Right ventricle myocardium inferior (tissue), 1 donor: Measurements from ENCODE around the gene CAMTA1. TPM values are rescaled to one million over a fixed set of nuclear protein-coding genes. Genes with fewer than 3 reads are reported as not detected.
A peak's percentile ranks its signal among the peaks of the same experiment; 100 is the strongest.
"Not testable (repeated sequence)": the region's sequence is repeated elsewhere in the genome, so short reads cannot be mapped to it uniquely, and the experiment has no call there.

ENCODE experiments used
- ATAC-seq: fragments of 200-7000 bp; cut with Tn5 transposase; one replicate; pipeline ENCODE4 v1.9.1; 2020; ENCODE audit warnings: mild to moderate bottlenecking, moderate library complexity
- DNase-seq: peaks from one replicate; pipeline ENCODE4 v3.0.0; 2021; ENCODE audit errors: missing footprints
- intact Hi-C: fragments of 100-400 bp; cut with DNase I; formaldehyde crosslinking; loops from one replicate; pipeline ENCODE4 v1.11.0; 2022
- total RNA-seq: library from RNA; stranded (reverse); fragmentation: NEBNext Ultra II Directional; extraction: Animal tissue kit (Norgen Biotek cat#: 25700); gene quantifications from one replicate; pipeline ENCODE4 v1.2.1, GENCODE V29; 2021
- donor health status: DM: no; HTN: yes; CAD: no; lungs with severe emphysema.

CAMTA1 gene
- total RNA-seq, 1 donor from 2014 or later, result 159 TPM

DNA sequence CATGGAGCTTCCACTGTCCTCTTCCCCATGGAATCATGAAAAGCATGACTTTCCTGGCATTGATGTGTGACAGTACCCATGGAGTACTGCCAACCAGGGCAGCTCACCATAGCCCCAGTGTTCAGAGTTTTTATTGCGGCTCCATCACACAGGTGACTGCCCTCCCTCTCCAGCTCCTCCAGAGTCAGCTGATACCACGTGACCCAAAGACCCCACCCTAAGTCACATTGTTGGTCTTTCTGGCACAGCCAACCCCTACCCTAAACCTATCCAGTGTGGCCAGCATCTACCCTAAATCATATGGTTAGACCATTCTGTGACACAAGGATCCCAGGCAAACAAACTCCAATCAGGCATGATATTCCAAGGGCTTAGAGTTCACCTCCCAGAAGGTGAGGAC lies 908.4 kb downstream of the CAMTA1 start:
- no peak for DNase-seq
- intact Hi-C loops, result no loop called here
- ATAC-seq, result no peak

DNA sequence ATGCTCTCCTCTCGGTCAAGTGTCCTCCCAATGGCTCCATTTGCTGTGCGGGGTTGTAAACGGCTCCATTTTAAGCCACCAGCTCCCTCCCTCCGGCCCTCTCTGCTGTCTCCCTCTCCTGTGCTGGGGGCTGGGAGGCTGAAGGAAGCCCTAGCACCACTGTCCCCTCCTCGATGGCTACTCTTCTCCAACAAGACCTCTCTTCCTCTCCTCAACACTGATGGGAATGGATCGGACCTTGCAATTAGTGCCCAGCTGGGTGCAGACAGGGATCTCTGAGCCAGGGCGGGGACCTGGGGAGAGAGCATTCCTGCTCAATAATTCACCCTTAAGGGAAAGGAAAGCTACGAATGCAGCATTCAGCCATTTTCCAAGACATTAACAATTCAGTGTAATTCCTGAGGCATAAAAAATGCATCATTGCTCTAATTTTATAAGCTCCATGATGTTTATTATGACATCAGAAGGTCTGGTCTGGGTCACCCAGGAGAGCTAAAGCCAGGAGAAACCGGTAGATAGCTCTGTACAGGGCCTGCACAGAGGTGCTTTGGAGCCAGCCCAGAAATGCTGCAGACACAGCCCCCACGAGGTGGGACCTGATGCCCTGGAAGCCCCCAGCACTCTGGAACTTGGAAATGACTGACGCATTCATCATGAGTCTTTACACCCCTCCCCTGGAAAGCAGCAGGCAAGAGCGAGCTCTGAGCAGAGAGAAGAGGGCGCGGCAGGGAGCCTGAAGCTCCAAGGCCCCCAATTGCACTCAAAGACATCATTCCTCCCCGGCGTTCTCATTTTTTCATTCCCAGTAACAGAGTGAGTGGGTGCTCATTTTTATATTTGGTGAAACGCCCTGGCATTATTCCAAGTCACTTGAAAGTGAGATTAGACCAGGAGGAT lies 909.6 kb downstream of the CAMTA1 start:
- no peak for ATAC-seq
- intact Hi-C loops, result no loop called here
- DNase-seq, result no peak

DNA sequence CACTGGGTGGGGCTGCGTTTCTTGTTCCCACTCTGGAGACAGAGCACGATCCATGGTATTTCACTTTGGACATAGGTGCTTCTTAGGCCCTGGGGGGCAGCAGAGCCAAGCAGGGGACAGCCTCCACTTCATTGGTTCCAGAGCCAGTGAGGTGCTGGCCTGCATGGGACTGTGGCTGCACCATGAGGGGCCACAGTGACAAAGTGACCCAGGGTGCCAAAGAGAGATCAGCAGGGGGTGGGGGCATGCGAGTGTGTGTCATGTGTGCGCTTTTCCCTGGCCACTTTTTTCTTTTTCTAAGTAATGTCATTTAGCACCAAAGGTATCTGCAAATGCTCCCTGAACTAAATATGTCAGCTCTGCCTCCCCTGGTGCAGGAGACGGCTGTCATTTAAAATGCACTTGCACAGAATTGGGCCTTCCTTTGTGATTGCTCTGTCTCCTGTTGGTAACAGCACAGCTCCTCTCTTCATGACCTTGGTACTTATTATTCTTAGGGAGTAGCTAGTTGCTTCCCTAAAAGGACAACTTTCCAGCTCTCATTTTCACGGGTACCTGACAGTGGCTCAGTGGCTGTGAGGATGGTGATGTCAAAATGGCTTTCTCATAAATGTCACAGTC lies 910.4 kb downstream of the CAMTA1 start:
- ATAC-seq (peak; percentile 23), DNase-seq (no peak)
- intact Hi-C loops, result no loop called here

- DNase-seq (no peak), ATAC-seq (no peak)
- intact Hi-C loops, result no loop called here
Measured at GRCh38 chr1:7698641-7699040, 913.4 kb downstream of the CAMTA1 start.

GRCh38 chr1:7702365-7702764 lies 917.1 kb downstream of the CAMTA1 start:
- intact Hi-C loops, result no loop called here
- DNase-seq (no peak), ATAC-seq (no peak)

GRCh38 chr1:7703321-7704213 lies 918.3 kb downstream of the CAMTA1 start:
- intact Hi-C loops, result loop anchor here (2.0 kb wide), 1 partner anchor 15 kb away; no protein-coding TSS in a partner anchor
- DNase-seq (no peak), ATAC-seq (no peak)

GRCh38 chr1:7704214-7705047 lies 919.2 kb downstream of the CAMTA1 start:
- peak; percentile 97 for DNase-seq
- intact Hi-C loops, result loop anchor here (2.0 kb wide), 1 partner anchor 14 kb away; no protein-coding TSS in a partner anchor
- peak; percentile 99 for ATAC-seq

GRCh38 chr1:7705048-7705907 lies 920.0 kb downstream of the CAMTA1 start:
- peak; percentile 75 for DNase-seq
- ATAC-seq, result no peak
- intact Hi-C loops, result loop anchor here (2.0 kb wide), 1 partner anchor 14 kb away; no protein-coding TSS in a partner anchor

DNA sequence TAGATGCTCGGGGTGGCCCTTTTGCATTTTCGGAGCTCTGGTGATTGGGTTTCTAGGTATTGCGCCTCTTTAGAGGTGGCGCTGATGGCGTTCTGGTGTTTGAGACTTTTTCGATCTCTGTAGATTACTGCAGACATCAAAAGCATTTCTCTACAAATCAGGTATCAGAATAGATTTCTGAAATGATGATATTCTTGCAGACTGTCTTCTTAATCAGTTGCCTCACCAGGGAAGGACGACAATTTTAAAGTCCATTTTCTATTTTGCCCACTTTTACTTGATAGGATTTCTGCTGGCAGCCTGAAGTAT lies 920.6 kb downstream of the CAMTA1 start:
- ATAC-seq (no peak), DNase-seq (no peak)
- intact Hi-C loops, result loop anchor here (2.0 kb wide), 1 partner anchor 13 kb away; no protein-coding TSS in a partner anchor

DNA sequence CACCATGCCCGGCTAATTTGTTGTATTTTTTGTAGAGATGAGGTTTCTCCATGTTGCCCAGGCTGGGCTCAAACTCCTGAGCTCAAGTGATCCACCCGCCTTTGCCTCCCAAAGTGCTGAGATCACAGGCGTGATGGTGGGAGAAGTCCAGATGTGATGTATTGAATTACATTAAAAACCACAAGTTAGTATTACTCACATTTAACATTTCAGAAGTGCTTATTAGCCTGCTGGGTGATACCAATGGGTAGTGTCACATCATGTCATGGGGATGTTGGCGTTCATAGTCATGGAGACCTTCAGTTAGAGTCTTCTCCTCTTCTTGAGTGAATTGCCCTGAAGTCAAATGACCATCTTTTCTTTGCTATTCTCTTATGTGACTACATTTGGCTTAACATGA lies 922.3 kb downstream of the CAMTA1 start:
- DNase-seq (no peak), ATAC-seq (no peak)
- intact Hi-C loops, result no loop called here

DNA sequence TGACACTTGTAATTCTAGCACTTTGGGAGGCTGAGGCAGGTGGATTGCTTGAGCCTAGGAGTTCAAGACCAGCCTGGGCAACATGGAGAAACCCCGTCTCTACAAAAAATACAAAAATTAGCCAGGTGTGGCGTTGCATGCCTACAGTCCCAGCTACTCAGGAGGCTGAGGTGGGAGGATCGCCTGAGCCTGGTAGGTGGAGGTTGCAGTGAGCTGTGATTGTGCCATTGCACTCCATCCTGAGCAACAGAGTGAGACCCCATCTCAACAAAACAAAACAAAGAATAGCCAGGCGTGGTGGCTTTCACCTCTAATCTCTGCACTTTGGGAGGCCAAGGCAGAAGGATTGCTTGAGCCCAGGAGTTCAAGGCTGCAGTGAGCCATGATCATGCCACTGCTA lies 922.8 kb downstream of the CAMTA1 start:
- DNase-seq, intact Hi-C loops, ATAC-seq: not testable (repeated sequence)

DNA sequence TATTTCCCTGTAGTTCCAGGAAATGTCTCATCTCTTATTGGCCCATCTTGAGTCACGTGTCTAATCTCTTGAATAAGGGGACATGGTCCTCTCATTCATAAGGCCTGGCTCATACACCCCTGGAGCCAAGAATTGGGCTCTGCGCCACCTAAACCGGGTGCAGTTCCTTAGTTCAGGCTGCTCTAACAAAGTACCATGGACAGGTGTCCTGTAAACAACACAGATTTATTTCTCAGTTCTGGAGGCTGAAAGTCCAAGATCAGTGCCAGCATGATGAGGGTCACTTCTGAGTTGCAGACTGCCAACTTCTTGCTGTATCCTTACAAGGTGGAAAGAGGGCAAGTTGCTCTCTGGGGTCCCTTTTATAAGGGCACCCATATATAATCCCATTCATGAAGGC lies 925.6 kb downstream of the CAMTA1 start:
- intact Hi-C loops, result no loop called here
- ATAC-seq, result no peak
- no peak for DNase-seq

GRCh38 chr1:7712731-7713323 lies 927.6 kb downstream of the CAMTA1 start:
- DNase-seq (no peak), ATAC-seq (no peak)
- intact Hi-C loops, result no loop called here

DNA sequence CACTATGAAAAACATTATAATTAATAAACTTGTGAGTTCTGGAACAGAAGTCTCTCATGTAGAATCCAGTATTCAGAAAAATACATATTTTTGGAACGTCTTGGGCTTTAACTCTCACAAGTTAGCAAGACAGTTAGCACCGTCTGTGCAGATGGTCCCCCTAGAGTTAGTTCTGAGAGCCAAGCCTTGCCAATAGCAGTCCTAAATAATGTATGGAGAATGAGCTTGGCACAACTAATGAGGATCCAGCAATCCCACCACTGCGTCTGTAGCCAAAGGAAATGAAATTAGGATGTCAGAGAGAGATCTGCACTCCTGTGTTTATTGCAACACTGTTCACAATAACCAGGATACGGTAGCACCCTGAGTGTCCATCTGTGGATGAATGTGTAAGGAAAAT lies 931.3 kb downstream of the CAMTA1 start:
- ATAC-seq, result no peak
- DNase-seq, result no peak
- intact Hi-C loops, result no loop called here

GRCh38 chr1:7717748-7718368 lies 932.6 kb downstream of the CAMTA1 start:
- DNase-seq, result no peak
- intact Hi-C loops, result loop anchor here (2.0 kb wide), 1 partner anchor 13 kb away; no protein-coding TSS in a partner anchor
- ATAC-seq, result no peak

DNA sequence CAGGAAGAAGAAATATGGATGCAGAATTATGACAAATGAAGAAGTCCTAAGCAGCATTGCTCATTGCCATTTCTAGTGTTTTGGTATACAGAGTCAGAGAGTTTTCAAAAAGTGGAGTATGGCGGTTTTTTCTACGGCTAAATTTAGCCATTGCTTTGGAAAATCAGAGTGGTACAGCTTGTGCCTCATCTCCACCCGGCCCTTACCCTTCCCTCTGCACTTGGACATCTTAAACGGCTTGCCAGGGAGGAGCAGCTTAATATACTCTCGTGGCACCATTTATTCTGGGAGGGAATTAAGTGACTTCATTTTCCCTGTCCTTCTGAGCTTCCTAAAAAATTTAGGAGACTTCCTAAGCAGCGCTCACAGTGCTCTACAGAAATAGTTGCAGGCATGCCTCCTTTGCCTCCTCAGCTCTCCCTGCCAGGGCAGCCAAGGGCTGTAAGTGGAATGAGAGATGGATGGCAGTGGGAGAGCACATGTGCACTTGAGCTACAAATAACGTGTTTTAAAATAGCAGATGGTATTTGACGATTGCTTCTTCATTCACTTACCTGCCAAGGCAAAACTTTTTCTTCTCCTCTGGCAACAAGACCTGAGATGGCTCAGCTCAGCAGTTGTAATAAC lies 934.3 kb downstream of the CAMTA1 start:
- DNase-seq, result no peak
- peak; percentile 64 for ATAC-seq
- intact Hi-C loops, result loop anchor here (2.0 kb wide), 1 partner anchor 15 kb away; no protein-coding TSS in a partner anchor
